Fibroblast of the aortic adventitia (primary cell): ENCODE measurements around the gene TH. TPM values are rescaled to one million over a fixed set of nuclear protein-coding genes. Genes with fewer than 3 reads are reported as not detected.

Experiments used
- DNase-seq: peaks from one replicate; pipeline ENCODE4 v3.0.0-alpha.2; 2010; ENCODE audit warnings: low read depth
- H3K4me3 ChIP-seq: 2 replicates; pipeline ENCODE4 v1.5.1; 2011; ENCODE audit warnings: low read depth, mild to moderate bottlenecking, control low read depth, low read length, moderate library complexity
- CTCF ChIP-seq: IDR thresholded peaks from 2 replicates; pipeline ENCODE4 v1.5.1; 2011; ENCODE audit warnings: mild to moderate bottlenecking, low read length, control low read depth, inconsistent platforms; ENCODE audit not compliant: insufficient read depth
- total RNA-seq: library from RNA; depleted of rRNA; stranded (reverse); fragments of >200 nt; gene quantifications from 2 replicates; pipeline ENCODE4 v1.2.3, GENCODE V29; 2012; ENCODE audit warnings: low replicate concordance

Gene TH
- total RNA-seq, 1 donor = not detected

- no peak overlapping the region for H3K4me3 ChIP-seq
- DNase-seq = peak; percentile 60
- peak; percentile 58 for TF ChIP-seq CTCF
Observed at GRCh38 chr11:2149864-2150847, 21.5 kb downstream of the TH start.

DNA sequence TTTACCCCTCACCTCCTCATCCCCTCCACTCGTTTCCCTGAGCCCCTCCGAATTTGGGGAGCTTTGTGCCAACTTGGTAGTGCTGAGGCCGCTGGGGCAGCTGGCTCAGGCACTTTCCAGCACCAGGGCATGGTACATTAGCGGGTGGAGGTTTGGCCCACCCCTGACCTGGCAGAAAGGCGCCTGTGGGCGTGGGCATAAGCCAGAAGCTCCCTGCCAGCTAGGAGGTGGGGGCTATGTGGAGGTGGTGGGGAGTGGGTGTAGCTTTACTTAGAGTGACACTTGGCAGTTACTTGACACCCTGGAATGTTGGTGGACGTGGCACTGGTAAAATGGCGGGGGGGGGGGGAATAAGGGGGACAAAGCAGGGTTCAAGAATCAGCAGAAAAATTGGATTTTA lies 22.2 kb downstream of the TH start:
- DNase-seq = no peak
- no peak for TF ChIP-seq CTCF

DNA sequence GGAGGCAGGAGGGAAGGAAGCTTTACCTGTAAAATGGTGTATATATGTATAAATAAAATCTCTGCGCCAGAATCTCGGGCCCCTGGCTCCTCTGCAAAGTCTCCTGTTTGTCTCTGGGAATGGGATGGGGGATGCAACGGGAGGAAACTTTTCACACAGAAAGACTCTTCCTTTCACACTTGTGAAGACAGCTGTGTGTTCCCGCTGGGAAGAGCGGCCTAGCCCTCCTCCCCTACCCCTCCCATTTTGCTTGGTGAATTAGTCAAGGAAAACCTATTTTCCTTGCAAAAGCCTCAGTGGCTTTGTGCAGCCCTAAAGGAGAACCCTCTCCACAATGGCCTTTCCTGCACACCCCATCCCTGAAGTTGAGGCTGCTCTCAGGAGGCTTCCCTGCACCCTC lies 23.0 kb downstream of the TH start:
- no peak for TF ChIP-seq CTCF
- no peak for DNase-seq
- no peak overlapping the region for H3K4me3 ChIP-seq

More for the DNA sequence above, 22.2 kb downstream of the TH start:
- no peak overlapping the region for H3K4me3 ChIP-seq

DNA sequence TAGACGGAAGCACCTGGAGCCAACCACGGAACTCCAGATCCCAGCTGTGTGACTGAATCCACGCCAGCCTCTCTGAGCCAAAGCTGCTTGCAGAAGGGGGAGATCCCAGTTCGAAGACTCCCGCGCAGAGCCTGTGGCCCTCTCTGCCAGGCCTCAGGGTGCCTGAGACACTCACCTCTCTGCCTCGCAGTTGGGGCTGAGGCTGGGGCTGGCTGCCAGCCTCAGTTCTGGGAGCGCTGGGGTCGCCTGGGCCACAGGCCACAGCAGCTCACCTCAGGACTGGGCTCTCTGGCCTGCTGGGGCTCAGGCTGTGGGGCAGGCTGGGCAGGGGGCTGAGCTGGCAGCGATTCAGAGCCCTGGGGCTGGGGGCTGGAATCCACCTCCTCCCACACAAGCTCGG lies 24.2 kb downstream of the TH start:
- no peak for TF ChIP-seq CTCF
- no peak for DNase-seq
- H3K4me3 ChIP-seq = no peak overlapping the region

- no peak for DNase-seq
- no peak overlapping the region for H3K4me3 ChIP-seq
- TF ChIP-seq CTCF = no peak
Observed at GRCh38 chr11:2146051-2146450, 25.6 kb downstream of the TH start.

DNA sequence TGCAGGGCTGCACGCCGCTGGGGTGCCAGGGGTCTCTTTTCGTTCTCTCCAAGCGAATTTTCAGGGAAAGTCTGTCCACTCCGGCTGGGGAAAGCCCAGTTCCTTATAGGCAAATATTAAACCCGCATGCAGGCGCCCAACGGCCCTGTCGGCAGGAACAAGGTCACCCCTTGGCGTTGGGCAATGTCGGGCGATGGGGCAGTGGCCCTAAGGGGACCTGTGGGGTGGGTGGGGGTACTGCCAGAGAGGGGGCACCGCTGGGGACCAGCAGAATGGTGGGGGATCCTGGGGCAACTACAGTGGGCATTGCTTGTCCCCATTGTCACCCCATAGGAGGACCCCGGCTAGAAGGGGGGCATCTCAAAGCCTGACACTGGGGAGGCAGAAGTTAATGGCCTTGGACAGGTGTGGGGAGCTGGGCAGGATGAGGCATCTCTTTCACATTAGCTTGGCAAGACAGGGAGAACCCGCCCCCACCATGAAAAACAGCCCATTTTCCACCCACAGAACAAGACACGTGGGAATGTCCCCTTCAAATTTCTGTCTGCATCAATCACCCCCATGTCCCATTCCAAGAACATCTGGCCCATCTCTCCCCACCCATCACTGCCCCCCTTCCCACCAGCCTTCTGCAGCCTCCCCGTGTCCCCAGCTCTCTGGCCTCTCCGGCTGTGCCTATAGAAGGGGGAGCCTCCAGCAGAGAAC lies 26.9 kb downstream of the TH start:
- no peak for TF ChIP-seq CTCF
- no peak overlapping the region for H3K4me3 ChIP-seq
- DNase-seq = no peak
